HG03469 (cell line): ENCODE data around the gene RNF152.

ENCODE experiments used
- ATAC-seq: cut with Tn5 transposase; IDR thresholded peaks from one replicate; pipeline ENCODE4 v1.9.1; 2021; ENCODE audit warnings: mild to moderate bottlenecking, moderate library complexity, moderate number of reproducible peaks; ENCODE audit not compliant: unreplicated experiment

The RNF152 gene

DNA sequence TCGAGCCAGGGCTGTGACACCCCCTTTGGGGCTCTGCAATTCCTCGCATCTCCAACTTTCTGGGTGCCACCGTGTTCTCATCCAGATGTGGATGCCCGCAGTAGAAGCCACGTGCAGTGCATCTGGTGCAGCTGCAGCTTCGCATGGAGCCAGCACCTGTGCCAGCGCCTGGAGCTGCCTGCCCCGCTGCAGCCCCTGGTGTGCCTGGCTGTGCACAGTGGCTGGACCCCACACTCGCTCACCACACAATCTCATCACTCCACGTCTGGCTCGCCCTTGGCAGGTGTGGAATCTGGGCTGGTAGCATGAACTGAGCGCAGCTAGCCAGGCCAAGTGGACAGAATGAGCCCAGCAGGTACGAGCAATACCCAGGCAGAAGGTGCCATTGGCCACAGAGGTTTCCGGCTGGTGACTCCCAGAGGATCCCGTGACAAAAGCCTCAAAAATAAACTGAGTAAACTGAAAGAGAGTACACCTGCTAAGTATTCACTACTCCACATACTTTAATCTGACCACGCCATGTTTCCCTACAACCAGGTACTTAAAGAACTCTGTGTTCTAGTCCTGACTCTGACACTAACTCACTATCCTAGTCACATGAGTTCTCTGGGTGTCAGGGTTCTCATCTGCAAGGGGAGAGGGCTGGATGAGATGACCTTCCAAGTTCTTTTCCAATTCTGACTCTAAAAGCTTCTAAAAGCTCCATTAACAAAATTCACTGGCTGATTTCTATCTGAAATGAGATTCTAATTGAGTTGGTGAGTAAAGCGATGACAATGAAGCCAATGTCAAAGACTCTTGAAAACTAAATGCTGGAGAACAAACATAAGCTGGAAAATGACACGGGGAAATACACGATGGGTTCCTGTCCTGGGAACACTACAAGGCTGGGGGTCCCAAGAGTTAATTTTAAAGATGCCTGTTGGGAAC is 37.1 kb downstream of the RNF152 start:
- no peak for ATAC-seq

DNA sequence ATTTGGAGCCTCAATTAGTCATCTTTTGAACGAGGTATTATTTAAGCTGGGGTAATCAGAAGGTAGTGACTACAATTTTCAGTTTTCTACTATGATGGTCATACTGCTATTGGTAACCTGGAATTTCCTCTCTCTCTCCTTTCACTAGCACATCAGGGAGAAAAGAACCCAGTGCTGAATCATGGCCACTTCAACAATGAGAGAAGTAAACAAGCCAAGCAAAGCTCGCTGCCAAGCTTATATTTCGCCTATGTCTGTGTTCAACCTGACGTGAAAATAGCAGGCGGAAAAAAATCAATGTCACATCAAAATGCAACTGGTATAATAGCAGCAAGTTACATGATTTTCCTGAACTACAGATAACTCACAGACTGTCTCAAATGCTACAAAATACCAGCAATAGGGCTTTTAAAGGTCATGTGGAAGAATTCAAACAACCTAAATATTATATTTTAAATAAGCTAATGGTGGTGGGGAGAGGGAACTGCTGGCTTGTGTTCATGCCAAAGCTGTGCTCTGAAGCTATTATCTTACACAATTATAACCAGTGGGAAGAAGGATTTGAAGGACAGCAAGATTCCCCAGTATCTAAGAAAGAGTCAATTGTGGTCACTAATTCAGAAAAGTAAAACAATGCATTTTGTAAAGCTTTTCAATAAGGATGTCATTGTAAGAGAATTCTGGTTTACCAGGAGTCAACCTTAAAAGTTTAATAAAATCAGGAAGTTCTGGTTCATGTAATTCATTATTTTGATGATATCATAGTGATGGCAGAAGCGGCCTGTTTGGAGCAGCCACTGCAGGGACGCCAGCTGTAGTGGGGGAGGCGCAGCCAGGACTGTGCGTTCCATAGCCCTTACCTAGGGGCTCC is 38.0 kb downstream of the RNF152 start:
- no peak for ATAC-seq

- no peak for ATAC-seq
These were observed 39.0 kb downstream of the RNF152 start for GRCh38 chr18:61853855-61854254.

DNA sequence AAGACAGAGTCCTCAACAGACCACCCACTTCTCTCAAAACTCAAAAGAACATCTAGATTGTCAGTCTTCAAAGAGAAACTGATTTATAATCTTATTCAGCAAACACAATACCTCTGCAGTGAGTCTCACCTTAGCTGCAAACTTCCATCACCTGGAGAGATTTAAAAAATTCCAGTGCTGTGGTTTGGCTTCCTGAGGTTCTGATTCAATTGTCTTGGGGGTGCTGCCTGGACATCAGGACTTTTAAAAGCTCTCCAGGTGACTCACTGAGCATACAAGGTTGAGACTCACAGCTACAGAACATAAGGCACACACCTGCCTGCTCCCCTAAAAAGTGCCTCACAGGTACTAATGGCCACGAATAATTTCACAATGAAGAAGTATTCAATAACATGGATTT is 40.3 kb downstream of the RNF152 start:
- no peak for ATAC-seq

DNA sequence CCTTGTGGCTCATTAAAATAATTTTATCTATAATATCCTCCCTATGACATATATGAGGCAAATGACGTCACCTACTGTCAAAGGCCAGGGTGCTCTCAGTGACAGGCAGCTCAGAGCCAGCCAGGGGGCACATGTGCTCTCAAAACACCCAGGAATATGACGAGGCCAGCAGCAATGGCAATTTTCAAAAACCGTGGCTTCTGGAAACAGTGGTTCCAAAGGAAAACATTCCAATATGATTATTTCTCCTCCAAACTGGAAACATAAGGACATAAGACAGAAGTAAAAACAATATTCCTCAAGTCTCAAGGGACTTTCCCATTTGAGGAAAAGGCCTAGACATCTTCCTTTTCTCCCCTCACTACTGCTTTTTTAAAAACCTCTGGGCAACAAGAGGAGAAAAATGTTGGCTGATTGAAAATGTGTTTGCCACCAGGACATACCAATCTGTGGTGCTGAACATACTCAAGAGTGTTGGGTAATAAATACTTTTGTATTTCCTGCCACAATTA is 40.8 kb downstream of the RNF152 start:
- no peak for ATAC-seq

DNA sequence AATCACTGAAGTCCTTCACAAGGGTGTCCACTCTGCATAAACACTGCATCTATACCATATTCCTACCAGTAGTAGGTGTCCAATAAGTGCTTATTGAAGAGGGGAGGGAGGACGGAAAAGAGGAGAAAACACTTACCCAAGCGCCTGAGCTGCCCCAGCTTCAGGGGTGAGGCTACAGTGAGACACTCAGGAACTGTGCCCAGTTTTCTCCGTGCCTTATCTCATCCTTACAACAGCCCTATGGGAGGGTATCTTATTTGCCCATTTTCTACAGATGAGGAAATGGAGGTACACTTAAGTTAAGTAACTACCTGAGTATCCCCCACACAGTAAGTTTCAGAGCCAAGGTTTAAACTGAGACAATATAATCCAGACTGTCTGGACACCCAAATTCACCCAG is 41.5 kb downstream of the RNF152 start:
- no peak for ATAC-seq

- ATAC-seq = no peak
These were observed 42.1 kb downstream of the RNF152 start for GRCh38 chr18:61850756-61851155.

DNA sequence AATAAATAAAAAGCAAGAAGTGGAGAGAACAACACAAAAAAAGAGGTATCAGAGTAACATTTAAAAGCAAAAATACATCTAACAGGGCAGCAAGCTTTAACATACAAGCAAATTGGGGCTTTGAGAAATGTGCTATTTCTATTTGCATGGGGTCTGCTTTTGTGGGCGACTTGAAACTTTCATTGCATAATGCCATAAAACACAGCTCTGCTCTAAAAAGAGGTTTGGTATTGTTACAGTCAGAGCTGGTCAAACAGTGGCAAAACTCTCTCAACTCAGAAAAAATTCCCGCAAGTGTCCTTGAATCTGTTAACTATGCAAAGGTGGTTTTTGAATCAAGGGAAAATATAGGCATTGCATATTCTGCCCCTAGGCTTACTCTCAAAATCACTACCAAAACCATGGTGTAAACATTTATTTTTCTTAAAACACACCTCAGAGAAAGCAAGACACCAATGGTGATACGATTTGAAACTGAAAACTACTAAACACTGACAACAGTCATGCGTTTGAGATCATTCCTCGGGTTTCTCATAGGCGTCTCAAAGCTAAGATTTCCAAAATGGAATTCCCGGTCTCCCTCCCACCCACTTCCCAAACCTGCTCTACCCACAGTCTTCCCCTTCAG is 45.5 kb downstream of the RNF152 start:
- ATAC-seq = no peak

DNA sequence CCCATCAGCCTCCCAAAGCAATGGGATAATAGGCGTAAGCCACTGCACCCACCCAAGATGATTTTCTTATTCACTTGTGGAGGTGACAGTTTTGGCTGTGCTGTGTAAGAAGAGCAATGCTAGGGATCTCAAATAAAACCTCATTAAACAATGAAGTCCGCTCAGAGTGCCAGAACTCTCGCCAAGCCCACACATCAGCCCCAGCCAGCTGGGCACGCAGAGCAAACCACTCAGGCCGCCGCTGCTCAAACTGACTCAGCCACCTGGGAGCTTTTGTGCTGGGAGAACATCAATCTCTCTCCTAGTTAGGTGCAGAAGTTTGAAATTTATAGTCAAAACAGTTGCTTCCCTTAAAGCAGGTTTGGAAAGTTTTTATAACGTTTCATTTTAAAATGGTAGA is 47.6 kb downstream of the RNF152 start:
- ATAC-seq = no peak

GRCh38 chr18:61844726-61845125 is 48.1 kb downstream of the RNF152 start:
- ATAC-seq = no peak

DNA sequence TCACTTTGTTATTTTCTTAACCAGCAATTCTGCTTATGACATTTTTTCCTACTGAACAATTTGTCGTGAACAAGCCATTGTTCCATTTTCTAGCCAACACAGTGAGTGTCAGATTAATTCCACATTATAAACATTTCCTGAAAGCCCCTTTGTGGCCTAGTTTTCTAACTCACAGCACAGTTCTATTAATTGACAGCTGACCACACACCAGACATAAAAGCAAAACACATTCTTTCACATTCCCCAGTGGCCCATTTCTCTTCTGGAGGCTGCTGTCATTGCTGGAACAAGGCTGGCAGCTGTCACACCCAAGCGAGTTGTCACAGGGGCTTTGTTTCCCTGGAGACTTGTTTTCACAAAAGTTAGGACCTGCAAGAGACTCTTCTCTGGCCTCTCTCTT is 50.7 kb downstream of the RNF152 start:
- no peak for ATAC-seq

DNA sequence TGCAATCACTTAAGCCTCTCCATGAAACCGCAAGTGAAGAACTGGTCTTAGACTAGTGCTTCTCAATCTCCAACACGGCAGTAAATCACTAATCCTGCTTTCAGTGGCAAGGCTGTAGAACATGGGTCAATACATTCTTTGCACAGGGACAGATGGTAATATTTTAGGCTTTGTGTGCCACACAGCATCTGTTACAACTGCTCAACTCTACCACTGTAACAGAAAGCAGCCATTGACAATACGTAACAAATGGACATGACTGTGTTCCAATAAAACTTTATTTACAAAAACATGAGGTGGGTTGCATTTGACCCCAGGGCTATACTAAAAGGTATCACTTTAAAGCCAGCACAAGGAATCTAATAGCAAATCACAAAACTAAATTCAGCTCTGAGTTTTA is 51.1 kb downstream of the RNF152 start:
- ATAC-seq = no peak

- no peak for ATAC-seq
These were observed 52.5 kb downstream of the RNF152 start for GRCh38 chr18:61840324-61840723.

DNA sequence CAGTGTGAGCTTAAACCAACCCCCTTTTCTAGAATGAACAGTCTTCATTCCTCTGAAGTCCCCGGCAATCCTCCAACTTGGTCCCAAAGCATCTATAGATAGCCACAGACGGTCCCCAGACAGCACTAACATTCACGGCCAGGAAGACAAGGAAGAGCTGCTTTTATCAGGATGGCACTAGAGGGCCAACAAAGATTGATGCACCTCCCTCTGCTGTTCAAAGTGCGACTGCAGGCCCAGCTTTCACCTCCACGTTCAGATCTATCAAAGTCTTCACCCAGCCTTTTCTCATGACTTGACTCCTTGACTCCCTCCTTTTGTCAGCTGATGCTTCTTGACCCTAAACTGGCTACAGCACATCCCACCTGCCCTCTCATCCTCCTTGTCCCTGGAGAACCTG is 54.3 kb downstream of the RNF152 start:
- no peak for ATAC-seq

GRCh38 chr18:61833978-61834377 is 58.8 kb downstream of the RNF152 start:
- ATAC-seq = no peak

- ATAC-seq = no peak
These were observed 59.4 kb downstream of the RNF152 start for GRCh38 chr18:61833387-61833786.

GRCh38 chr18:61832858-61833257 is 59.9 kb downstream of the RNF152 start:
- no peak for ATAC-seq

DNA sequence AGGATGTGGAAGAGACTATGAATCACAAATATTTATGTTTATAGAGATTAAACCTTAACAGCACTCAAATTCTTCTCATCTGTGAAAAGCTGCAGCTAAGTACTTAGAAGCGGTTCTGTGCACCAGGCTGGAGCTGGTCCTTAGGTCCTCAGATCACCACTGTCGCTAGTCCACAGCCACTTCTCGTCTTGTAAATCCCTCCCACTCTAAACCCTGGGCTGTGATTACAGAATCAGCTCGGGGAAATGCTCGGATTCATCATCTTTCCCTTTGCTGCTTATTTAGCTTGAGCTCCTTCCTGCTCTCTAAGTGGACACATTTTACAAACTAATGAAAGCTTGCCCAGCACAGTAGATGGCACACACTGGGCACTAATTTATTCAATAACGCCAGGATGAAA is 61.7 kb downstream of the RNF152 start:
- no peak for ATAC-seq

DNA sequence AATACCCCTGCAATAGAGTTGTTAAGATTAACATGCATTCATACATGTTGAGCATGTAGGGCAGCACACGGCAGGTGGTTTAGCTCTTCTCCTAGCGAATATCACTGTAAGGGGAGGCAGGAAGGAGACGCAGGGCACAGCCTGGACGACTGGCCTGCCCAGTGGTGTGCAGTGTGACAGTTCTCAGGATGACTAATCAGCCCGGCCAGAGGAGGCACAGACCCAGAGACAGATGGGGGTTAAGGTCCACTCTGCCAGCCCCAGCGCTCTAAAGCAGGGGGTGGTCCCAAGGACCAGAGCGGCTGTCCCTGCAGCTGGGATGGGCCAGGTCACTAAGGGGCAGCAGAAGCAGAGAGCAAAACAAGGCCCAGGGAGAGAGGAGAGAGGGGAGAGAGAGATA is 63.7 kb downstream of the RNF152 start:
- no peak for ATAC-seq

DNA sequence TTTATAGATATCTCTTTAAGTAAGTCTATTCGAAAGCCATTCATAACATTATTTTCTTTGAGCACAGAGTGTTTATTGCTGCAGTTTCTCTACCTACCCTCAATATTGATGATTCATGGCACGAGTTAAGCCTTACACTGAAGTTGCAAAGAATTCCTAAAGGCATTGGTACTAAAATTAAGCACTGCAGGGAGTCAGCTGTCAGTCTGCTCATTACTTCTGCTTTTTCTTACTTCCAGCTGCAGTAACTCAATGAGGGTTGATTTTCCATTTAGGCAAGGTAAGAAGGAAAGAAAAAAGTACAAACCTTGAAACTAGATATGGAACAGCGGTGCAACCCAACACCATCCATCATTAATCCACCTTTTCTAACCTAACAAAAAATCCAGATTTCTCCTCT is 65.2 kb downstream of the RNF152 start:
- no peak for ATAC-seq

DNA sequence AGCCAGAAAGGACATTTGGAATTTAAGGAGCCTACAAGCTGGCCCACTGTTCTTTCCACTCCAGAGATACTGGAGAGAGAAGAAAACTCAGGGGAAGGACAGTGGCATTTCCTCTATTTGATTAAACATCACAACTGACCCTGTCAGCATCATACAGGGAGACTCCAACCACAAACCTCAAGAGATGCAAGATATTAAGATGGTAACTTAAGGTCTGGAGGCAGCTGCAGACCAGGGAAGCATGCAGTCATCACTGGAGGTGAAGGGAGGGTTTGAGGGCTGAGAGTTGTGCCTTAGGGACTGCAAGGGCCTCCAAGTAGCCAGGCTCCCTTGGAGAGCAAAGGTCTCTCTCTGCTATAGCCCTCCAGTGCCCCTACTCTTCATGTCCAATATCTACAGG is 67.4 kb downstream of the RNF152 start:
- ATAC-seq = no peak
